Neural progenitor cell (in vitro differentiated cells): ENCODE measurements around the gene MAD2L2.

ENCODE experiments used
- CTCF ChIP-seq: fragments of 200-600 bp; sonication (generic); IDR thresholded peaks from 2 replicates; pipeline ENCODE4 v1.5.1; 2017; ENCODE audit warnings: antibody characterized with exemption, mild to moderate bottlenecking
- EZH2 ChIP-seq: fragments of 200-600 bp; sonication (generic); IDR thresholded peaks from 2 replicates; pipeline ENCODE4 v1.6.1; 2017; ENCODE audit warnings: antibody characterized with exemption, mild to moderate bottlenecking, moderate library complexity
- EZH2phosphoT487 ChIP-seq: fragments of 200-600 bp; sonication (generic); IDR thresholded peaks from 2 replicates; pipeline ENCODE4 v1.6.1; 2017; ENCODE audit warnings: antibody characterized with exemption

DNA sequence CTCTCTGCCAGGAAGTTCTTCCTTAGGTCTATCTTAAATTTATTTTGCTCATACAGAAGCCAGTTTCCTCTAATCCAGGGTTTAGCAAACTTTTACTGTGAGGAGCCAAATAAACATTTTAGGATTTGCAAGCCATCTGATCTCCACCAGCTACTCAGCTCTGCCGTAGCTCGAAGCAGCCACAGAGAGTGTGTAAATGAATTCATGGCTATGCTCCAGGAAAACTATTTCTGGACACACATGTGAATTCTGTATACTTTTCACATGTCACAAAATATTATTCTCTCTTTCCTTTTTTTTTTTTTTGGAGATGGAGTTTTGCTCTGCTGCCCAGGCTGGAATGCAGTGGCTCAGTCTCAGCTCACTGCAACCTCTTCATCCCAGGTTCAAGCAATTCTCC is 41.6 kb upstream of the MAD2L2 start:
- TF ChIP-seq CTCF, result no peak
- no peak for TF ChIP-seq EZH2
- TF ChIP-seq EZH2phosphoT487, result no peak
